K562 (cell line): Measurements from ENCODE around the gene KCNK7. TPM values are rescaled to one million over a fixed set of nuclear protein-coding genes. Genes with fewer than 3 reads are reported as not detected.

Source experiments
- BMI1 ChIP-seq: fragments of 150-350 bp; IDR thresholded peaks from 2 replicates; pipeline ENCODE4 v1.6.1; 2014; ENCODE audit warnings: low read length
- BRD4 ChIP-seq: fragments of 200-600 bp; sonication (generic); IDR thresholded peaks from 2 replicates; pipeline ENCODE4 v1.6.1; 2017; ENCODE audit warnings: inconsistent platforms
- FOXJ3 ChIP-seq: sonication (generic); formaldehyde crosslinking; IDR thresholded peaks from 2 replicates; pipeline ENCODE4 v1.4.0; 2020; ENCODE audit warnings: mild to moderate bottlenecking, missing genetic modification reagents
- HCFC1 ChIP-seq: IDR thresholded peaks from 2 replicates; pipeline ENCODE4 v1.6.1; 2012; ENCODE audit warnings: low read depth, low read length, improper control_type of control experiment
- HDAC6 ChIP-seq: IDR thresholded peaks from 2 replicates; pipeline ENCODE4 v1.6.1; 2012; ENCODE audit warnings: low read depth, mild to moderate bottlenecking, control low read depth, inconsistent platforms, low read length, moderate library complexity
- JUNB ChIP-seq: fragments of 450-650 bp; formaldehyde crosslinking; conservative IDR thresholded peaks from 2 replicates; pipeline ENCODE4 v1.4.0; 2020; ENCODE audit warnings: mild to moderate bottlenecking
- LARP7 ChIP-seq: fragments of 450-650 bp; IDR thresholded peaks from 2 replicates; pipeline ENCODE4 v1.6.1; 2016
- MAZ ChIP-seq, 2 experiments: fragments of 450-650 bp in 1 of 2; sonication (generic) in 1 of 2; formaldehyde crosslinking; IDR thresholded peaks in 1 of 2; conservative IDR thresholded peaks in 1 of 2; 2 replicates each; pipeline versions ENCODE4 v1.4.0 to v1.5.0; 2020; ENCODE audit warnings: mild to moderate bottlenecking in 1 of 2, missing genetic modification reagents in 1 of 2
- NELFE ChIP-seq: IDR thresholded peaks from 2 replicates; pipeline ENCODE4 v1.6.1; 2011; ENCODE audit warnings: mild to moderate bottlenecking; ENCODE audit not compliant: insufficient read depth, insufficient read length
- PCBP2 ChIP-seq: fragments of 200-400 bp; formaldehyde crosslinking; IDR thresholded peaks from 2 replicates; pipeline ENCODE4 v1.6.1; 2018; ENCODE audit warnings: low read length, low read depth, mild to moderate bottlenecking, moderate library complexity; ENCODE audit not compliant: poor library complexity, severe bottlenecking
- PHB2 ChIP-seq: fragments of 450-650 bp; IDR thresholded peaks from 2 replicates; pipeline ENCODE4 v1.6.1; 2017; ENCODE audit warnings: low read depth
- POLR2G ChIP-seq: fragments of 200-400 bp; formaldehyde crosslinking; IDR thresholded peaks from 2 replicates; pipeline ENCODE4 v1.6.1; 2017; ENCODE audit warnings: low read depth, mild to moderate bottlenecking, antibody characterized with exemption, low read length, moderate library complexity
- PTRF ChIP-seq: fragments of 450-650 bp; IDR thresholded peaks from 2 replicates; pipeline ENCODE4 v1.6.1; 2016; ENCODE audit warnings: mild to moderate bottlenecking, missing genetic modification characterization, missing compliant biosample characterization
- RAD21 ChIP-seq, 2 experiments: fragments of 250-450 bp in 1 of 2; fragments of 450-650 bp in 1 of 2; sonication (Bioruptor Pico) in 1 of 2; formaldehyde crosslinking in 1 of 2; IDR thresholded peaks in 1 of 2; conservative IDR thresholded peaks in 1 of 2; 2 replicates each; pipeline versions ENCODE4 v1.4.0 to v1.8.0; 2020 to 2022; ENCODE audit warnings: mild to moderate bottlenecking in 2 of 2, moderate library complexity in 1 of 2
- RBM15 ChIP-seq: fragments of 200-400 bp; formaldehyde crosslinking; IDR thresholded peaks from 2 replicates; pipeline ENCODE4 v1.6.1; 2018; ENCODE audit warnings: mild to moderate bottlenecking, low read length, moderate library complexity; ENCODE audit not compliant: insufficient read depth
- SIN3B ChIP-seq: fragments of 450-650 bp; IDR thresholded peaks from 2 replicates; pipeline ENCODE4 v1.6.1; 2017; ENCODE audit warnings: low read depth, mild to moderate bottlenecking, moderate library complexity
- SMC3 ChIP-seq: conservative IDR thresholded peaks from 2 replicates; pipeline ENCODE4 v1.6.1; 2011; ENCODE audit warnings: low read depth, low read length, improper control_type of control experiment; ENCODE audit not compliant: insufficient read depth
- STAG1 ChIP-seq: sonication (generic); formaldehyde crosslinking; IDR thresholded peaks from 2 replicates; pipeline ENCODE4 v1.5.0; 2020; ENCODE audit warnings: missing genetic modification reagents, borderline replicate concordance
- TCF7 ChIP-seq: sonication (generic); IDR thresholded peaks from 2 replicates; pipeline ENCODE4 v1.6.1; 2016; ENCODE audit warnings: antibody characterized with exemption, borderline replicate concordance
- ZNF121 ChIP-seq: sonication (generic); formaldehyde crosslinking; conservative IDR thresholded peaks from 2 replicates; pipeline ENCODE4 v1.8.0; 2022; ENCODE audit warnings: missing genetic modification reagents
- ZNF197 ChIP-seq: fragments of 200-800 bp; sonication (Bioruptor generic); IDR thresholded peaks from 2 replicates; pipeline ENCODE4 v1.6.1; 2016; ENCODE audit warnings: low read depth, missing genetic modification characterization, missing compliant biosample characterization
- polyA plus RNA-seq, 8 experiments: library from polyadenylated mRNA; depleted of rRNA in 4 of 8; stranded (reverse) in 5 of 8; unstranded in 3 of 8; fragments of >200 nt; fragmentation: Nextera tagmentation in 2 of 8; fragmentation: Illumina TruSeq in 1 of 8; extraction: Ambion mirVana in 2 of 8; extraction: Trizol in 1 of 8; gene quantifications; 2 replicates each; pipeline versions ENCODE4 v1.2.1 to v1.2.3, GENCODE V29; 2011 to 2014; ENCODE audit warnings: inconsistent platforms in 1 of 8, missing spikeins in 1 of 8
- total RNA-seq, 7 experiments: library from RNA; depleted of rRNA in 6 of 7; stranded (reverse); fragments of >200 nt in 6 of 7; fragmentation: Illumina TruSeq in 2 of 7; extraction: Trizol in 2 of 7; gene quantifications; 2 replicates each; pipeline versions ENCODE4 v1.2.1 to v1.2.3, GENCODE V29; 2011 to 2021; ENCODE audit warnings: low replicate concordance in 1 of 7
- TF ChIP-seq, protein P1 (sequence below), 2 experiments: fragments of 450-650 bp; conservative IDR thresholded peaks; 2 replicates each; pipeline ENCODE4 v1.6.1; 2017; ENCODE audit warnings: mild to moderate bottlenecking in 2 of 2, moderate library complexity in 2 of 2
- TF ChIP-seq, protein P2 (sequence below): sonication (generic); formaldehyde crosslinking; IDR thresholded peaks from 2 replicates; pipeline ENCODE4 v1.8.1; 2023; ENCODE audit warnings: mild to moderate bottlenecking, missing genetic modification reagents
- TF ChIP-seq, protein P3 (sequence below): sonication (generic); formaldehyde crosslinking; IDR thresholded peaks from 2 replicates; pipeline ENCODE4 v1.8.0; 2022; ENCODE audit warnings: mild to moderate bottlenecking, low read depth, missing genetic modification reagents

Gene KCNK7
- total and polyA plus RNA-seq, 9 of the 15 experiments (the other 6 are each of a cell fraction or from before 2014, with no cell fraction given), result 0.07 to 0.40 TPM; not detected in 7

DNA sequence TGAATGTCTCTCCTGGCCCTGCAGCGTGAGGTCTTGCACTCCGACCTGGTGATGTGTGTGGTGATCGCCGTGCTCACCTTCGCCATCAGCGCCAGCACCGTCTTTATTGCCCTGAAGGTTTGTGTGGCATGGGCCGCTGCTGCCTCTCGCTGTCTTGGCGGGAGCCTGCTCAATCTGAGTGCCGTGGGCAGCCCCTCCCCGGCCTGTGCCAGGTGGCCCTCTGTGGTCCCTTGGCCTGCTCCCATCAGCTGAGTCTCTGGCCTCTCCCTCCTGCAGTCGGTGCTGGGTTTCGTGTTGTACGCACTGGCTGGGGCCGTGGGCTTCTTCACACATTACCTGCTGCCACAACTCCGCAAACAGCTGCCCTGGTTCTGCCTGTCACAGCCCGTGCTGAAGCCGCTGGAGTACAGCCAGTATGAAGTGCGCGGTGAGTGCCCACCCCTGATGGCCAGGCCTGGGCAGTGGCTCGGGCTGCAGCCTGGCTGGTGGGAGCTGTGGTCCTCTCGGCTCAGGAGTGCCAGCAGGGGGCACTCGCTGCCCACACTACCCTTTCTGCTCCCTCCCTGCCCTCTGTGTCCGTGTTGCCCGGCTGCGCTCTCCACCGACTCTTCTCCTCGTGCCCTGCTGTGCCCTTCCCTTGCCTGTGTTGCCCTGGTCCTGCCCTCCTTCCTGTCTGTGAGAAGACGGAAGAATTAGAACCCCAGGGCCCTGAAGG is 30.2 kb upstream of the KCNK7 start (continued):
- TF ChIP-seq, protein P1, sequence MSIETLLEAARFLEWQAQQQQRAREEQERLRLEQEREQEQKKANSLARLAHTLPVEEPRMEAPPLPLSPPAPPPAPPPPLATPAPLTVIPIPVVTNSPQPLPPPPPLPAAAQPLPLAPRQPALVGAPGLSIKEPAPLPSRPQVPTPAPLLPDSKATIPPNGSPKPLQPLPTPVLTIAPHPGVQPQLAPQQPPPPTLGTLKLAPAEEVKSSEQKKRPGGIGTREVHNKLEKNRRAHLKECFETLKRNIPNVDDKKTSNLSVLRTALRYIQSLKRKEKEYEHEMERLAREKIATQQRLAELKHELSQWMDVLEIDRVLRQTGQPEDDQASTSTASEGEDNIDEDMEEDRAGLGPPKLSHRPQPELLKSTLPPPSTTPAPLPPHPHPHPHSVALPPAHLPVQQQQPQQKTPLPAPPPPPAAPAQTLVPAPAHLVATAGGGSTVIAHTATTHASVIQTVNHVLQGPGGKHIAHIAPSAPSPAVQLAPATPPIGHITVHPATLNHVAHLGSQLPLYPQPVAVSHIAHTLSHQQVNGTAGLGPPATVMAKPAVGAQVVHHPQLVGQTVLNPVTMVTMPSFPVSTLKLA (conservative IDR thresholded peaks at IDR 0.05), result no peak
- TF ChIP-seq RBM15, result no peak
- TF ChIP-seq NELFE, result no peak
- no peak for TF ChIP-seq PHB2
- no peak for TF ChIP-seq PCBP2
- peak; percentile 52 to 58 for TF ChIP-seq RAD21 (CRISPR knock-in tag; conservative IDR thresholded peaks at IDR 0.05 in 1 of 2, IDR thresholded peaks at IDR 0.05 in 1 of 2)
- TF ChIP-seq LARP7, result no peak
- TF ChIP-seq, protein P2, sequence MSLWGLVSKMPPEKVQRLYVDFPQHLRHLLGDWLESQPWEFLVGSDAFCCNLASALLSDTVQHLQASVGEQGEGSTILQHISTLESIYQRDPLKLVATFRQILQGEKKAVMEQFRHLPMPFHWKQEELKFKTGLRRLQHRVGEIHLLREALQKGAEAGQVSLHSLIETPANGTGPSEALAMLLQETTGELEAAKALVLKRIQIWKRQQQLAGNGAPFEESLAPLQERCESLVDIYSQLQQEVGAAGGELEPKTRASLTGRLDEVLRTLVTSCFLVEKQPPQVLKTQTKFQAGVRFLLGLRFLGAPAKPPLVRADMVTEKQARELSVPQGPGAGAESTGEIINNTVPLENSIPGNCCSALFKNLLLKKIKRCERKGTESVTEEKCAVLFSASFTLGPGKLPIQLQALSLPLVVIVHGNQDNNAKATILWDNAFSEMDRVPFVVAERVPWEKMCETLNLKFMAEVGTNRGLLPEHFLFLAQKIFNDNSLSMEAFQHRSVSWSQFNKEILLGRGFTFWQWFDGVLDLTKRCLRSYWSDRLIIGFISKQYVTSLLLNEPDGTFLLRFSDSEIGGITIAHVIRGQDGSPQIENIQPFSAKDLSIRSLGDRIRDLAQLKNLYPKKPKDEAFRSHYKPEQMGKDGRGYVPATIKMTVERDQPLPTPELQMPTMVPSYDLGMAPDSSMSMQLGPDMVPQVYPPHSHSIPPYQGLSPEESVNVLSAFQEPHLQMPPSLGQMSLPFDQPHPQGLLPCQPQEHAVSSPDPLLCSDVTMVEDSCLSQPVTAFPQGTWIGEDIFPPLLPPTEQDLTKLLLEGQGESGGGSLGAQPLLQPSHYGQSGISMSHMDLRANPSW (CRISPR knock-in tag), result no peak
- TF ChIP-seq, protein P3, sequence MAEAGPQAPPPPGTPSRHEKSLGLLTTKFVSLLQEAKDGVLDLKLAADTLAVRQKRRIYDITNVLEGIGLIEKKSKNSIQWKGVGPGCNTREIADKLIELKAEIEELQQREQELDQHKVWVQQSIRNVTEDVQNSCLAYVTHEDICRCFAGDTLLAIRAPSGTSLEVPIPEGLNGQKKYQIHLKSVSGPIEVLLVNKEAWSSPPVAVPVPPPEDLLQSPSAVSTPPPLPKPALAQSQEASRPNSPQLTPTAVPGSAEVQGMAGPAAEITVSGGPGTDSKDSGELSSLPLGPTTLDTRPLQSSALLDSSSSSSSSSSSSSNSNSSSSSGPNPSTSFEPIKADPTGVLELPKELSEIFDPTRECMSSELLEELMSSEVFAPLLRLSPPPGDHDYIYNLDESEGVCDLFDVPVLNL (CRISPR knock-in tag), result no peak
- no peak for TF ChIP-seq ZNF197
- 0 out of 2 replicates have a peak, but pooled peaks have one; percentile 36 for TF ChIP-seq POLR2G
- TF ChIP-seq PTRF (tag), result no peak
- no peak for TF ChIP-seq MAZ (CRISPR knock-in tag; conservative IDR thresholded peaks at IDR 0.05 in 1 of 2, IDR thresholded peaks at IDR 0.05 in 1 of 2)
- no peak for TF ChIP-seq BMI1
- TF ChIP-seq SIN3B, result no peak
- TF ChIP-seq JUNB, result no peak
- TF ChIP-seq BRD4, result no peak
- TF ChIP-seq TCF7, result no peak
- TF ChIP-seq HDAC6, result no peak
- TF ChIP-seq HCFC1, result no peak
- no peak for TF ChIP-seq ZNF121
- no peak for TF ChIP-seq FOXJ3 (CRISPR knock-in tag)
- peak; percentile 45; the same call in 1 of the 2 replicates for TF ChIP-seq STAG1
- TF ChIP-seq SMC3, result peak; percentile 61
